Dedifferentiated amniotic fluid mesenchymal stem cell (primary cell): ENCODE data around the gene ASB18.

ENCODE experiments used
- DNase-seq: peaks from one replicate; pipeline ENCODE4 v3.0.0-alpha.2; 2016; ENCODE audit errors: extremely low spot score

Gene ASB18

GRCh38 chr2:236241181-236242056 is 22.8 kb downstream of the ASB18 start:
- no peak for DNase-seq

DNA sequence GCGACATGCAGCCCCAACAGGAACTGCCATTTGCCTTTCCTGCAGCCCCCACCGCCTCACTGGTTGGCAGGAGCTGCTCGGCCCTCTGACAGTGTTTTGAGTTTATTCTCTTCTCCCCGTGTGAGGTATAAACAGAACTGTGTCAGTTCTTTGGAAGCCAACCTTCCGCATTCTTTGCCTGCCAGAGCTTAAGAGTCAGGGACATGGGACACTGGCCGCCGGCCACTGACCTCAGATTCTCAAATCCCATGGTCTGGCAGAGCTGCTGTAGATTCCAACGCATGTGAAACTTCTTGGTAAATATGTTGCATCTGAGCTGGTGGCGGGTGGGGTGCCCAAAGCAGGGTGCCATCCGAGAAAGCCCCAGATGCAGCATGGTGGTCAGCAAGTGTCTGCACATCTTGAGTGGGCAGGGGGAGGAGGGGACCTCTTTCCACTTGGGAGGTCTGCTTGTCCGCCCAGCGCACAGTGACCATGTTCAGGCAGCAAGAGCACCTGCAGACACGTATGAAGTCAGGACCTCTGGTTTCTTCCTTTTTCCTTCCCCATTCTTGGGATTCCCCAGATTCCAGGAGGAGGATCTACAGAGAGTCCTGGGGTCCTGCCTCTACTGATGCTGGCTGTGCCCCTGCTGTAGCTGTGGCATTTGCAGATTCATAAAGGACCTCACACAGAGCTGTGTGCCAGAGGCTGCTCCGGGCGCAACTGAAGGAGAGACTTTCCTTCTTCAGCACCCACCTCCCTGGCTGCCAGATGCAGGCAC is 23.8 kb downstream of the ASB18 start:
- peak; percentile 63 for DNase-seq

- no peak for DNase-seq
Observed at GRCh38 chr2:236239276-236240065, 24.7 kb downstream of the ASB18 start.

DNA sequence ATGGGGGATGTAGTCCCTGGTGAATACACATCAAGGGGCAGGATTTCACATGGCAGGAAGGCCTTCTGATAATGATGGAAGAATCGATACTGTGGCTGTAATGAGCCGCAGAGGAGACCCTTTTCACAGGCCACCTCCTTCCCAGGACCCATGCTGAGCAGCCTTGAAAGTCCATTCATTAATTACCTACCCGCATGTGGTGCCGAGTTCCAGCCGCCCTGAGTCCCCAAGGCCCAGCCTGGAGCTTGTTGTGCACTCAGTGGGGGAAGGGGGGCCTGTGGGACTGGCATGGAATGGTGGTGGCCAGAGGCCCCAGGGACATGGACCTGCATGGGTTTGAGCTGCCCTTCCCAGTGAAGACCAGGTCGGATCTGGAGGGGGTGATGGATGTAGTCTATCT is 25.5 kb downstream of the ASB18 start:
- no peak for DNase-seq

DNA sequence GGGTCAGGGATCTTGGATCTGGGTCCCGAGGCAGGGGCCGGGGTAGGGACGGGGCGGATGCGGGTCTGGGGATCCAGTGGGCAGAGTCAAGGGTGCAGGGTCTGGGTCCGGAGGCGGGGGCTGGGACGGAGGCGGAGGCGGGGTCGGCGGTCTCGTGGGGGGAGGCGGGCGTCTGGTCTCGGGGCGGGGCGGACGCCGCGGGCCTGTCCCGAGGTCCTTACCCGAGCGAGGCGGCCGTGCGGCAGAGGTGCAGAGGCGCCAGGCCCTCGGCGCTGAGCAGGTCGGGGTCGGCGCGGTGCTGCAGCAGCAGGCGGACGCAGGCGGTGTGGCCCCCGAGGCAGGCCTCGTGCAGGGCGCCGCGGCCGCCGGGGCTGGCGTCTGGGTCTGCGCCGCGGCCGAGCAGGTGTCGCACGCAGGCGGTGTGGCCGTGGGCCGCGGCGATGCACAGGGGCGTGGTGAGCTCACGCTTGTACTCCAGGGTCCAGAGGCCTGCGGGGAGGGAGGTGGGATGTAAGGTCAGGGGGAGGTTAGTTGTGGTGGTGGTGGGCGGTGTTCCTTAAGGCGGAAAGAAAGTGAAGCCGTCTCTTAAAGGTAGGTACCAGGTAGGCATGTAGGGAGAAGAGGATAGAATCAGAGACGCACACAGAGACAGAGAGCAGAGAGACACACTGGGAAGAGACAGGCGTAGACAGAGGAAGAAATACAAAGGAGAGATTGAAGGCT is 26.6 kb downstream of the ASB18 start:
- no peak for DNase-seq

- no peak for DNase-seq
Observed at GRCh38 chr2:236236559-236237452, 27.4 kb downstream of the ASB18 start.

DNA sequence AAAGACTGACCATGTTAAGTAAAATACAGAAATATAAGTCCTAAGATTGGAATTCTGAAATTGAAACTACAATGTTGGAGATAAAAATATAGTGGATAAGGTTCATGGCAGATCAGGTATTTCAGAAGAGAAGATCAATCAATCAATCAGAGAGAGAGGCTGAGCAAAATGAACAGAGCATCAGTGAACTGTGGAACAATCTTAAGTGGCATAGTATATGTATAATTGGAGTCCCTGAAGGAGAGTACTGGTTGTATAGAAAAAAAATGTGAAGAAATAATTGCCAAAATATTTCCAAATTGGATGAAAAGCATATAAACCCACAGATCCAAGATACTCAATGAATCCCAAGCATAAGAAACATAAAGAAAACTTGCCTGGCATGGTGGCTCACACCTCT is 35.0 kb downstream of the ASB18 start:
- no peak for DNase-seq

DNA sequence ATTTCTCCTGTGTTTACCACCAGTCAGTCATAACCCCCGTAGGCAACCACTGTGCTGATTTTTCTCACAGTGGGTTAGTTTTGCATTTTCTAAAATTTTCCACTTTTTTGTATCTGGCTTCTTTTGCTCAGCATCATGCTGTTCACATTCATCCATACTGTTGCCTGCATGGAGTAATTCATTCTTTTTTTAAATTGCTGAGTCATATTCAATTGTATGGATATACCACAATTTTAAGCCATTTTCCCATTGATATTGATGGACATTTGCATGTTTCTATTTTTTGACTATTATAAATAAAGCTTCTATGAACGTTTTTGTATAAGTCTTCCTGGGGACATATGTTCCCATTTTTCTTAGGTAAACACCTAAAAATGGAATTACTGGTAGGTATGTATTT is 40.5 kb downstream of the ASB18 start:
- DNase-seq: no peak

DNA sequence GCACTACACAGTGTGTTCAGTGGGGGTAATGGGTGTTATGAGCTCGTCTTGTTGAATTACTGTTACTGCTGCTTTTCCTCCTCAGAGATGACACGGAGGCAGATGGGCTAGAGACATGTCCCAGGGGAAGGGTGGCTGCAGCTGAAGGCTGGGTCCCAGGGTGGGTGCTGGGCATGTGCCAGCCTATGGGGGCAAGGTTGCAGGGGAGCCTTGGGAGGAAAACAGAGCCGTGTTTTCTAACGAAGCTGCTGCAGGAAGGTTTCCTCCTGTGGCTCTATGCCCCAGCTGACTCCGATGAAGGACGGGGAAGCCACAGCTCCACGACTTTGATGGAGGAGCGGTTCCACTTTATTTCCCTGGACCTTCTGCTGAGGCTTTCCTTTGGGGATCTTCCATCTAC is 42.4 kb downstream of the ASB18 start:
- no peak for DNase-seq

DNA sequence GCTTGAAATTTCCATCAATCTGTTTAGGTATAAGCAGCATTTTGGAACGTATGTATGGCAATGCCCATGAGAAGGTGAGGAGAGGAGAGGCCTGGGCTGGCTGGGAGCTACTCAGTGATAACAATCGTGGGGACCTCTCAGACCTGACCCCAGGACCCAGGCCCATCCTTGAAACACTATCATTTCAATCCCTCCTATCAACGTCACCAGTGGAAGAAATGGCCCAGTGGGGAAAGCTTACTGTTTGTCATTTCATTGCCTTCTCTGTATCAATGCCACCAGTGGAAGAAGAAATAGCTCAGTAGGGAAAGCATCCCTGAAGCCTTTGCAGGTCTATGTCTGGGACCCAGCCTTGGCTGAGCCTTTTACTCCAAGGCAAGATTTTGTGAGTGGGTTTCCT is 44.8 kb downstream of the ASB18 start:
- DNase-seq: no peak

- DNase-seq: no peak
Observed at GRCh38 chr2:236217926-236218325, 46.3 kb downstream of the ASB18 start.

DNA sequence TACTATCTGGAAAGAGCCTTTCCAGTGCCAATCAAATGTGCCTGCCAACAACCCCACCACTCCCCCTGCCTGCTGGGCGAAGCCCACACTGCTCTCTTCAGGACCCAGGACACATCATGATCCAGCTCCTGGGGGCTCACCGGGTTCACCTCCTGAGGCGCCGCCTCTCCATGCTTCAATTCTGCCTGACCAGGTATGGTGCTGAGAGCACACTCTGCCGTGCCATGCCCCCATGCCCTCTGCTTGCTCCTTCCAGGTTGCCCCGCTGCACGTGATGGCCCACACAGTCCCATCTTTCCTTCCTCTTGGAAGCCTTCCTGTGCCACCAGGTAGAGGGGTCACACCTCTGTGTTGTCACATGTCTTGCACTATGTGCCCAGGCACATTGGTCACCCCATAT is 47.5 kb downstream of the ASB18 start:
- no peak for DNase-seq

- no peak for DNase-seq
Observed at GRCh38 chr2:236215761-236216333, 48.4 kb downstream of the ASB18 start.

DNA sequence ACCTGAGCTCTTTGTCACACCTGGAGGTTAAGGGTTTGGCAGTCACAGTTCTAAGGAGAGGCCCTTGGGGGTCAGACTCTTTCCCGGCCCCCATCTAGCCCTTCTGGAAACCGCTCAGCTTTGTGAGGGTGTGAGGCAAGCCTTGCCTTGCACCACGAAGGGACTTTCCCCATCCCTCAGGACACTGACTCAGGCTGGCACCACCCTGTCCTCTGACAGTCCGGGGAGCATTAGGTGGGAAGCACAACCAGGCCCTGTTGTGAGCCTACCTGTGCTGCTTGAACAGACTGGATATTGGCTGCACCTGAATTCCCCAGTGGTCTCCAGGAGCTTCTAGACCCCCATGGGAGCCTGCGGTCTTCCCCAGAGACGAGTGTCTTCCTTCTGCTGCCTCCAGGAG is 49.0 kb downstream of the ASB18 start:
- no peak for DNase-seq

DNA sequence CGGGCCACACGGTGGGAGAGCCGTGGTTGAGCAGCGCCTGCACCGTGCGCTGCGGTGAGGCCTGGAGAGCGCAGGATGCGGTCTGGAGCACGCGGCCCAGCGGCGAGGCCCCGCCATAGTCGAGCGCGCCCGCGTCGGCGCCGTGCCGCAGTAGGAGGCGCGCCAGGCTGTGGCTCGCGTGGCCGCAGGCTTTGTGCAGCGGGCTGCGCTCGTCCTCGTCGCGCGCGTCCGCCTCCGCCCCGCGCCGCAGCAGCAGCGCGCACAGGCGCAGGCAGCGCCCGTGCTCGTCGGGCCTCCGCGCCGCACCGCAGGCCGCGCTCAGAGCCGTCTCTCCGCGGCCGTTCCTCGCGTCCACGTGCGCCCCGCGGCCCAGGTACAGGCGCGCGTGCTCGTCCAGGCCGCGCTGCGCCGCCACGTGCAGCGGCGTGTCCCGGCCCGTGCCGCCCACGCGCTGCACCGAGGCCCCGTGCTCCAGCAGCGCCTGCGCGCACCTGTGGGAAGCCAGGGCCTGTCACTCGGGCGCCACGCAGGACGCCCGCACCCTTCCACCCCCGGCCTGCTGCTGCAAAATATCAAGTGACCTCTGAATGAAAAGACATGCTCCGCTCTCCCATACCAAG is 49.7 kb downstream of the ASB18 start:
- no peak for DNase-seq

GRCh38 chr2:236211296-236211695 is 52.9 kb downstream of the ASB18 start:
- no peak for DNase-seq

GRCh38 chr2:236210536-236210935 is 53.7 kb downstream of the ASB18 start:
- no peak for DNase-seq

- no peak for DNase-seq
Observed at GRCh38 chr2:236209996-236210395, 54.2 kb downstream of the ASB18 start.

DNA sequence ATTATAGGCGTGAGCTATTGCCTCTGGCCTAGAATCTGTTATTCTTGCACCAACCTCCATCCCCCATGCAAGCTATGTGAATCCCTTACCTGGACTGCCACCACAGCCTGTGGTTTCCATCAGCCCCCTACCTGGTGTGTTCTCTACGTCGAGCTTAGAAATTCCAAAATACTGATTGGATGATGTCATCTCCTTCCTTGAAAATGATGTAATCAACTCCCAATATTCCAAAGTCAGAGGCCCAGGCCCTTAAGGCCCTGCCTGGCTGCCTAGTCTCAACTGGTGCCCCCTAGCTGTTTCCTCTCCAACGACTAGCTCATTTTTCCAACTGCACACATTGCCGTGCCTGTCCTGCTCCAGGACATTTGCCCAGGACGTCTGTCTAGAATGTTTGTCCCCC is 54.7 kb downstream of the ASB18 start:
- DNase-seq: no peak
